ENCODE data around the gene INPP5K.
"Not testable (repeated sequence)": the region's sequence is repeated elsewhere in the genome, so short reads cannot be mapped to it uniquely, and the experiment has no call there.

GRCh38 chr17:1563471-1563785 lies 47.0 kb upstream of the INPP5K start:
- not testable (repeated sequence) for TF ChIP-seq EZH2 (IDR thresholded peaks at IDR 0.05; ENCODE audit: insufficient read depth, poor library complexity, severe bottlenecking); EZH2phosphoT487 (IDR thresholded peaks at IDR 0.05; ENCODE audit: insufficient read depth, low read depth)

Measured in GM23248 (cell line).